Common myeloid progenitor, CD34-positive (primary cell): Measurements from ENCODE around the gene IL19.

Source experiments
- CTCF ChIA-PET: fragments of 350-600 bp; sonication (Branson Sonifier 250); formaldehyde crosslinking; loops from one replicate; lab custom pipeline; 2021; ENCODE audit warnings: antibody characterized with exemption; lab: Charles Lee
- POLR2A ChIA-PET: fragments of 350-600 bp; sonication (Branson Sonifier 250); formaldehyde crosslinking; loops from one replicate; lab custom pipeline; 2021; ENCODE audit warnings: antibody characterized with exemption; lab: Charles Lee
- DNase-seq, 3 donors: peaks; one replicate each; pipeline versions ENCODE4 v3.0.0 to v3.0.0-alpha.2; 2013
- H3K27ac ChIP-seq, 2 experiments: 1 replicate in 1 of 2; 2 replicates in 1 of 2; pipeline ENCODE4 v1.7.0; 2013; ENCODE audit warnings: inconsistent platforms in 2 of 2, low read length in 2 of 2, mild to moderate bottlenecking in 2 of 2, low read depth in 1 of 2, moderate library complexity in 1 of 2; ENCODE audit not compliant: severe bottlenecking in 2 of 2, insufficient read depth in 1 of 2, poor library complexity in 1 of 2
- H3K27me3 ChIP-seq, 5 experiments: replicated peaks in 2 of 5; 1 replicate in 3 of 5; 2 replicates in 2 of 5; pipeline versions ENCODE4 v1.6.1 to v1.7.0; 2013; ENCODE audit warnings: low read length in 4 of 5, mild to moderate bottlenecking in 2 of 5, moderate library complexity in 2 of 5, inconsistent platforms in 1 of 5; ENCODE audit not compliant: insufficient read depth in 5 of 5, control insufficient read depth in 4 of 5
- H3K36me3 ChIP-seq, 4 experiments: 1 replicate in 2 of 4; 2 replicates in 2 of 4; pipeline versions ENCODE4 v1.6.1 to v1.7.0; 2013; ENCODE audit warnings: low read length in 3 of 4, control low read depth in 1 of 4, mild to moderate bottlenecking in 1 of 4; ENCODE audit not compliant: control insufficient read depth in 4 of 4, insufficient read depth in 4 of 4
- H3K4me1 ChIP-seq, 4 experiments: 1 replicate in 3 of 4; 2 replicates in 1 of 4; pipeline versions ENCODE4 v1.6.1 to v1.7.1; 2013; ENCODE audit warnings: low read length in 3 of 4, mild to moderate bottlenecking in 3 of 4, control low read depth in 1 of 4, inconsistent platforms in 1 of 4, moderate library complexity in 1 of 4; ENCODE audit not compliant: control insufficient read depth in 4 of 4, insufficient read depth in 4 of 4; ENCODE audit errors: control extremely low read depth in 1 of 4
- H3K4me3 ChIP-seq, 7 experiments: 1 replicate in 4 of 7; 2 replicates in 3 of 7; pipeline versions ENCODE4 v1.5.1 to v1.7.0; 2013; ENCODE audit warnings: mild to moderate bottlenecking in 7 of 7, low read length in 6 of 7, moderate library complexity in 6 of 7, inconsistent platforms in 2 of 7, low read depth in 2 of 7, control low read depth in 1 of 7; ENCODE audit not compliant: insufficient read depth in 4 of 7, control insufficient read depth in 1 of 7; ENCODE audit errors: extremely low read depth in 1 of 7
- H3K9me3 ChIP-seq, 5 experiments: 1 replicate in 4 of 5; 2 replicates in 1 of 5; pipeline versions ENCODE4 v1.6.1 to v1.7.1; 2013; ENCODE audit warnings: low read length in 4 of 5, mild to moderate bottlenecking in 2 of 5, inconsistent platforms in 1 of 5, low read depth in 1 of 5, moderate library complexity in 1 of 5; ENCODE audit not compliant: control insufficient read depth in 4 of 5, insufficient read depth in 2 of 5; ENCODE audit errors: control extremely low read depth in 1 of 5
- WGBS: methylation state at CpG from one replicate; pipeline ENCODE4 v1.1.5; 2013; ENCODE audit not compliant: insufficient coverage; 5-methylcytosine and 5-hydroxymethylcytosine counted together

IL19 gene

DNA sequence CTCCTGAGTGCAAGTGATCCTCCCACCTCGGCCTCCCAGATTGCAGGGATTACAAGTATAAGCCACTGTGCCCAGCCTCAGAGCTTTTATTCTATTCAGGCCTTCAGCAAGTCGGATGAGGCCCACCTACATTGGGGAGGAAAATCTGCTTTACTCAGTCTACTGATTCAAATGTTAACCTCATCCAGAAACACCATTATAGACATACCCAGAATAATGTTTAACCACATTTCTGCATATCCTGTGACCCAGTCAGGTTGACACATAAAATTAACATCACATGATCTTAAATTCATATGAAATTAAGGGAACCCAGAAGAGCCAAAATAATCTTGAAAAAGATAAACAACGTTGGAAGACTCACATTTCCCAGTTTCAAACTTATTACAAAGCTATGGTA is 109.7 kb downstream of the IL19 start:
- POLR2A ChIA-PET, result no interaction called here
- WGBS, result 100% methylated on average over 2 of the region's 3 CpGs
- CTCF ChIA-PET, result interaction anchor here (1.0 to 1.7 kb wide), 4 partner anchors 10 to 52 kb away, joined by 3 to 4 read pairs (median 4); no protein-coding TSS in a partner anchor
- H3K4me1 ChIP-seq, result no peaks in the 10 kb centered on the region
- no peak overlapping the region for H3K27ac ChIP-seq
- no peak for DNase-seq
- no peaks in the 10 kb centered on the region for H3K27me3 ChIP-seq
- H3K36me3 ChIP-seq, result no peaks in the 10 kb centered on the region
- no peak overlapping the region for H3K4me3 ChIP-seq
- H3K9me3 ChIP-seq, result peaks cover 3 to 24% (median 9%) of the 10 kb centered on the region in 5 experiments

DNA sequence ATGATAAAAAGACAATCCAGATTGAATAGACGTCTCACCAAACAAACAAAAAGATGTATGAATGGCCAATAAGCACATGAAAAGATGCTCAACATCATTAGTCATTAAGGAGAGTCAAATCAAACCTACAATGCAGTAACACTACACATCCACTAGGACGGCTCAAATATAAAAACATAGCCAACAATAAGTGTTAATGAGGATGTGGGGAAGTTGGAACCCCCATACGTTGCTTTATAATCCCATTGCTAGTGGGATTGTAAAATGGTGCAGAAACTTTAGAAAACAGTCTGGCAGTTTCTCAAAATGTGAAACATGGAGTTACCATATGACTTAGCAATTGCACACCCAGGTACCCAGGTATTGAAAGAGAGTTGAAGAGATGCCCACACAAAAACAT is 112.0 kb downstream of the IL19 start:
- CTCF ChIA-PET, result interaction anchor here (1.2 to 1.7 kb wide), 2 partner anchors 15 to 29 kb away, joined by 3 to 9 read pairs; partner anchors contain the start of gene IL24
- Histone ChIP-seq H3K4me1 (no peaks in the 10 kb centered on the region), H3K9me3 (peaks cover 2 to 14% (median 9%) of the 10 kb centered on the region in 5 experiments), H3K36me3 (no peaks in the 10 kb centered on the region), H3K4me3 (no peak overlapping the region), H3K27ac (no peak overlapping the region), H3K27me3 (no peaks in the 10 kb centered on the region)
- POLR2A ChIA-PET, result no interaction called here
- DNase-seq, result no peak
- WGBS, result no CpG with 5 or more reads among the region's 3 CpGs

DNA sequence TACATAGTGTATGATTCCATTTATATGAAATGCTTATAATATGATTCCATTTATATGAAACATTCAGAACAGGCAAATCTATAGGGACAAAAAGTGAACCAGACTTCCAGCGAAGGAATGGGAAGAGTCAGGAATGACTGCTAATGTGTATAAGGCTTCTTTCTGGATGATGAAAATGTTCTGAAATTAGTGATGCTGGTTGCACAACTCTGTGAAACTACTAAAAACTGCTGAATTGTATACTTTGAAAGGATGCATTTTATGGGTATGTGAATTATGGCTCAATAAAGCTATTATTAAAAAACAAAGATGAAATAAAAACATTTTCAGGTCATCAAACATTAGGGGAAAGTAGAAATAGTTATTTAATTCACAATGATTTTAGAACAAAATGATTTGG is 112.6 kb downstream of the IL19 start:
- DNase-seq, result no peak
- Histone ChIP-seq H3K4me3 (no peak overlapping the region), H3K4me1 (no peaks in the 10 kb centered on the region), H3K27me3 (no peaks in the 10 kb centered on the region), H3K9me3 (peaks cover 2 to 9% (median 7%) of the 10 kb centered on the region in 5 experiments), H3K36me3 (no peaks in the 10 kb centered on the region), H3K27ac (no peak overlapping the region)
- ChIA-PET POLR2A (no interaction called here), CTCF (interaction anchor here (1.1 to 3.4 kb wide), 6 partner anchors 12 to 156 kb away, joined by 3 to 12 read pairs (median 4); partner anchors contain the start of gene IL20)
- 100% methylated on average over 1 of the region's 1 CpG for WGBS

DNA sequence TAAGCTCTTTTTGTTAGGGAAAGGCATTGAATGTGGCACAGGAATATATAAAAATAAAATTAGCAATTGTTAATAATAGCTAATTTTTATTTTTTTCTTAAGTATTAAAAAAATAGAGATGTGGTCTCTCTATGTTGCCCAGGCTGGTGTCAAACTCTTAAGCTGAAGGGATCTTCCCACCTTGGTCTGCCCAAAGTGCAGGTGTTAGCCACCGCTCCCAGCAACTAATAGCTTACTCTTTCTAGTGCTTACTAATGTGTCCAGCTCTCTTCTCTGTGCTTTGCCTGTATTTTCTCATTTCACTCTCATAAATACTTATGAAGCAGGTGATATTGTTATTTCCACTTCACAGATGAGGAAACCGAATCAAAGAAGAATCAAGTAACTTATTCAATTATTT is 113.3 kb downstream of the IL19 start:
- POLR2A ChIA-PET, result no interaction called here

DNA sequence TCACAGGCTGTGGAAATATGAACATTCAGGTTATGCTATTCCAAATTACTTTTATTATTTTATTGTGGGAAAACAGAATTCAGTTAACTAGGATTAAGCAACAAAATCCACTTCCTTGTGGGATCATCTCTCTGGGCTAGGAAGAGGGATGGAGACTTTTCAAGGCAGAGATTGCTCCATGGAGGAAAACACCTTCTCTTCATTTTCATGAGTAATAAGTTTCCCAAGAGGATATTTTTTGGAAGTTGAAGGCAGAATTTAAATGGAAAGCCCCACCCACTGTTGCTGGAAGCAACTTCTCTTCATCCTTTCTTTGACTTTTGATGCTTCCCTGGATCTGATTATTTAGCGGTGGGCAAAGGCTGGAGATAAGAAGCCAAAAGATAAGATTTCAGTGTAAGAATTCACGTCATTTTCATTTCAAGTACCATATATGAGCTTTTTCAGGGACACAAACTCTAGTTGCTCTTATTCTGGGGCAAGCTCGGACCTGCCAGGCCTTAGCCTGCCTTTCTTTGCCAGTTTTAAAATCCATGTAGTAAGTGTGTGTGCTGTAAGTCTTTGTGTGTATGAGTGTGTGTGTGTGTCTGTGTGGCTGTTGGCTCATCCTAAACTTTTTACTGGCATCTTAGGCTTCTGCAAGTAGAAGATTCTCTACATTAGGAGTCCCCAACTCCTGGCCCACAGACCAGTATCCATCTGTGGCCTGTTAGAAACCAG is 114.9 kb downstream of the IL19 start:
- Histone ChIP-seq H3K27me3 (no peaks in the 10 kb centered on the region), H3K27ac (no peak overlapping the region), H3K4me1 (peaks cover 0 to 2% (median under 1%) of the 10 kb centered on the region in 4 experiments), H3K4me3 (no peak overlapping the region), H3K9me3 (peaks cover 0 to 2% (median 0%) of the 10 kb centered on the region in 5 experiments), H3K36me3 (no peaks in the 10 kb centered on the region)
- ChIA-PET CTCF (interaction anchor here (1.1 to 3.4 kb wide), 6 partner anchors 10 to 159 kb away, joined by 3 to 12 read pairs (median 4); no protein-coding TSS in a partner anchor), POLR2A (no interaction called here)
- 100% methylated on average over 1 of the region's 3 CpGs for WGBS
- no peak for DNase-seq

More for the DNA sequence above, 113.3 kb downstream of the IL19 start:
- Histone ChIP-seq H3K9me3 (peaks cover 0 to 5% (median 2%) of the 10 kb centered on the region in 5 experiments), H3K4me3 (no peak overlapping the region), H3K27ac (no peak overlapping the region), H3K27me3 (no peaks in the 10 kb centered on the region), H3K4me1 (no peaks in the 10 kb centered on the region), H3K36me3 (no peaks in the 10 kb centered on the region)
- 100% methylated on average over 1 of the region's 2 CpGs for WGBS
- no peak for DNase-seq
- CTCF ChIA-PET, result interaction anchor here (1.1 to 3.4 kb wide), 7 partner anchors 12 to 157 kb away, joined by 3 to 12 read pairs (median 5); partner anchors contain the start of gene IL20

DNA sequence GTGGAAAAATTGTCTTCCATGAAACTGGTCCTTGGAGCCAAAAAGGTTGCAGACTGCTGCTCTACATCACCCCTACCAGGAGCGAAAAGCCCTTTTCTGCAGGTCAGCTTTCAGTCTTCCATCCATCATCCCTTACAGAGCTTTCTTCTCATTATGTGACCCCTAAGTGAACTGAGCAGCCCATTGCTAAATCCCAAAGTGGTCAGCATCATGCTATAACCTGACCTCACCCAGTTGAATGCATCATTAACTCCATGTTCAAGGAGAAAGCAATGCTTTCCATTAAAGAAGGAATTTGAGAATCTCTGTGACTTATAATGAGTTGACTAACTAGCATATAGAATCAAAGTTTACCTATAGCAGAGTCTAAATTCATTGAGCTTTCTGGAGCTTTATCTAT is 116.3 kb downstream of the IL19 start:
- Histone ChIP-seq H3K4me3 (no peak overlapping the region), H3K4me1 (peaks cover 0 to 9% (median 2%) of the 10 kb centered on the region in 4 experiments), H3K27ac (no peak overlapping the region), H3K36me3 (no peaks in the 10 kb centered on the region), H3K9me3 (peaks cover 0 to 1% (median 0%) of the 10 kb centered on the region in 5 experiments), H3K27me3 (no peaks in the 10 kb centered on the region)
- ChIA-PET CTCF (interaction anchor here (0.6 to 2.3 kb wide), 3 partner anchors 12 to 373 kb away, joined by 3 to 8 read pairs (median 3); no protein-coding TSS in a partner anchor), POLR2A (no interaction called here)
- 100% methylated on average over 1 of the region's 1 CpG for WGBS
- no peak for DNase-seq

DNA sequence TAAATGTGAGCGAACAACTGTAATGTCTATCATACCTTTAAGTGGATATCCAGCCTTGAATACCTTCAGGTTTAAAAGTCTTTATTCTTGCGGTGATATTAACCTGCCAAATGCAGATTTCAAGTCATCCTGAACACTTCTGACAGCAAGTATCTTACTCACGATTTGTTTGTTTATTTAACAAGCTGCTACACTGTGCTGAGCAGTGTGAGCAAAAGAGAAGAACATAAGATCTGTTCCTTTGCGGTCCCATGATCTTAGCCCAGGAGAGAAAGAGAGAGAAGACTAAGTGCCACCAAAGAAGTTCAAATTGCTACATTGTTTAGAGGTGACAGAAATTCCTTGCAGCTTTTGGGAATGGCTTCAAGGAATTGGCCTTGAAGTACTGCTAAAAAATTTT is 117.1 kb downstream of the IL19 start:
- Histone ChIP-seq H3K27ac (no peak overlapping the region), H3K27me3 (no peaks in the 10 kb centered on the region), H3K36me3 (no peaks in the 10 kb centered on the region), H3K4me3 (no peak overlapping the region), H3K4me1 (peaks cover 0 to 9% (median 2%) of the 10 kb centered on the region in 4 experiments), H3K9me3 (no peaks in the 10 kb centered on the region)
- DNase-seq, result no peak
- CTCF ChIA-PET, result interaction anchor here (1.3 to 2.3 kb wide), 3 partner anchors 10 to 223 kb away, joined by 3 to 8 read pairs (median 4); no protein-coding TSS in a partner anchor
- WGBS, result 93% methylated on average over 4 of the region's 4 CpGs
- POLR2A ChIA-PET, result no interaction called here
